ENCODE results near the gene RPRD2. TPM values are rescaled to one million over a fixed set of nuclear protein-coding genes. Genes with fewer than 3 reads are reported as not detected.

RPRD2 gene
- total and polyA plus RNA-seq, 2 experiments from 2014 or later, result 16.8 to 20.4 TPM

DNA sequence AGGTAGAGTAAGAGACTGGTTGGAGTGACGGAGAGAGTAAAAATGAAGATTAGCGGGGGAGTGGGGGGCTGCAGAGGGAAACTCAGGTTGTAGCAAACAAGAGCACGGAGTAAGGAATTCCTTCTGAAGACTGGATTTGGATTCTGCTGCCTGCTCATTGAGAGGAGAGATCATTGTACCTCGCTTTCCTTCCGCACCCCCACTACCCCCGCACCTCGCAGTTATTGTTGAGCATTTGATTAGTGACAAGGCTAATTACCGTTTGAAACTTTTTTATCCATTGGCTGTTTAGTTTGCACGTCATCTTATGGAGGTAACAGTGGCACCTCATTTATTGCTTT, 42.2 kb upstream of the RPRD2 start:
- H4K20me1 ChIP-seq (replicated peaks; ENCODE audit: insufficient read depth), result peaks cover 14% of the 10 kb centered on the region
- Mint-ChIP-seq H3K4me1 (0 out of 3 replicates have a peak, but pooled peaks cover 2% of the 10 kb centered on the region), H3K27ac (peak overlapping the region; percentile 95), H3K36me3 (ENCODE audit: low read depth) (peaks cover 29% of the 10 kb centered on the region), H3K9me3 (no peaks in the 10 kb centered on the region), H3K4me3 (peak overlapping the region; percentile 96), H3K27me3 (ENCODE audit: insufficient read depth, low read depth, poor library complexity) (peaks cover 6% of the 10 kb centered on the region)
- DNase-seq (ENCODE audit: low spot score) (no peak), ATAC-seq (no peak)
- peak overlapping the region; percentile 90 for H3K4me2 ChIP-seq
- peak overlapping the region; percentile 94 for H3K27ac ChIP-seq (ENCODE audit: low read depth)
- peaks cover 3% of the 10 kb centered on the region; the same call in 1 of the 2 replicates for H3F3A ChIP-seq (replicated peaks; ENCODE audit: low read depth)
- no peaks in the 10 kb centered on the region for H3K9me2 ChIP-seq (ENCODE audit: insufficient read depth)
- peak overlapping the region; percentile 80 for H3K4me3 ChIP-seq
- no peaks in the 10 kb centered on the region for H3K4me1 ChIP-seq (ENCODE audit: insufficient read depth)
- peaks cover 27% of the 10 kb centered on the region for H3K36me3 ChIP-seq (ENCODE audit: insufficient read depth)
- peak overlapping the region; percentile 79 for H2AFZ ChIP-seq
- no peaks in the 10 kb centered on the region for H3K27me3 ChIP-seq (ENCODE audit: insufficient read depth)
- H3K79me2 ChIP-seq (replicated peaks; ENCODE audit: insufficient read depth), result peaks cover 41% of the 10 kb centered on the region
- TF ChIP-seq EZH2phosphoT487 (IDR thresholded peaks at IDR 0.05; ENCODE audit: unreplicated experiment), result no peak
- TF ChIP-seq STAT1 (IDR thresholded peaks at IDR 0.05; ENCODE audit: unreplicated experiment), result no peak
- TF ChIP-seq POLR2AphosphoS5 (IDR thresholded peaks at IDR 0.05; ENCODE audit: low read depth), result no peak
- TF ChIP-seq, protein P1, sequence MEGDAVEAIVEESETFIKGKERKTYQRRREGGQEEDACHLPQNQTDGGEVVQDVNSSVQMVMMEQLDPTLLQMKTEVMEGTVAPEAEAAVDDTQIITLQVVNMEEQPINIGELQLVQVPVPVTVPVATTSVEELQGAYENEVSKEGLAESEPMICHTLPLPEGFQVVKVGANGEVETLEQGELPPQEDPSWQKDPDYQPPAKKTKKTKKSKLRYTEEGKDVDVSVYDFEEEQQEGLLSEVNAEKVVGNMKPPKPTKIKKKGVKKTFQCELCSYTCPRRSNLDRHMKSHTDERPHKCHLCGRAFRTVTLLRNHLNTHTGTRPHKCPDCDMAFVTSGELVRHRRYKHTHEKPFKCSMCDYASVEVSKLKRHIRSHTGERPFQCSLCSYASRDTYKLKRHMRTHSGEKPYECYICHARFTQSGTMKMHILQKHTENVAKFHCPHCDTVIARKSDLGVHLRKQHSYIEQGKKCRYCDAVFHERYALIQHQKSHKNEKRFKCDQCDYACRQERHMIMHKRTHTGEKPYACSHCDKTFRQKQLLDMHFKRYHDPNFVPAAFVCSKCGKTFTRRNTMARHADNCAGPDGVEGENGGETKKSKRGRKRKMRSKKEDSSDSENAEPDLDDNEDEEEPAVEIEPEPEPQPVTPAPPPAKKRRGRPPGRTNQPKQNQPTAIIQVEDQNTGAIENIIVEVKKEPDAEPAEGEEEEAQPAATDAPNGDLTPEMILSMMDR (conservative IDR thresholded peaks at IDR 0.05; ENCODE audit: low read depth in 2 of 2), result no peak
- TF ChIP-seq ZNF331 (CRISPR knock-in tag; IDR thresholded peaks at IDR 0.05; ENCODE audit: low read depth), result no peak
- TF ChIP-seq, protein P2, sequence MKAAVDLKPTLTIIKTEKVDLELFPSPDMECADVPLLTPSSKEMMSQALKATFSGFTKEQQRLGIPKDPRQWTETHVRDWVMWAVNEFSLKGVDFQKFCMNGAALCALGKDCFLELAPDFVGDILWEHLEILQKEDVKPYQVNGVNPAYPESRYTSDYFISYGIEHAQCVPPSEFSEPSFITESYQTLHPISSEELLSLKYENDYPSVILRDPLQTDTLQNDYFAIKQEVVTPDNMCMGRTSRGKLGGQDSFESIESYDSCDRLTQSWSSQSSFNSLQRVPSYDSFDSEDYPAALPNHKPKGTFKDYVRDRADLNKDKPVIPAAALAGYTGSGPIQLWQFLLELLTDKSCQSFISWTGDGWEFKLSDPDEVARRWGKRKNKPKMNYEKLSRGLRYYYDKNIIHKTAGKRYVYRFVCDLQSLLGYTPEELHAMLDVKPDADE (IDR thresholded peaks at IDR 0.05), result no peak
- TF ChIP-seq NANOG (IDR thresholded peaks at IDR 0.05; ENCODE audit: borderline replicate concordance), result no peak
- TF ChIP-seq, protein P3, sequence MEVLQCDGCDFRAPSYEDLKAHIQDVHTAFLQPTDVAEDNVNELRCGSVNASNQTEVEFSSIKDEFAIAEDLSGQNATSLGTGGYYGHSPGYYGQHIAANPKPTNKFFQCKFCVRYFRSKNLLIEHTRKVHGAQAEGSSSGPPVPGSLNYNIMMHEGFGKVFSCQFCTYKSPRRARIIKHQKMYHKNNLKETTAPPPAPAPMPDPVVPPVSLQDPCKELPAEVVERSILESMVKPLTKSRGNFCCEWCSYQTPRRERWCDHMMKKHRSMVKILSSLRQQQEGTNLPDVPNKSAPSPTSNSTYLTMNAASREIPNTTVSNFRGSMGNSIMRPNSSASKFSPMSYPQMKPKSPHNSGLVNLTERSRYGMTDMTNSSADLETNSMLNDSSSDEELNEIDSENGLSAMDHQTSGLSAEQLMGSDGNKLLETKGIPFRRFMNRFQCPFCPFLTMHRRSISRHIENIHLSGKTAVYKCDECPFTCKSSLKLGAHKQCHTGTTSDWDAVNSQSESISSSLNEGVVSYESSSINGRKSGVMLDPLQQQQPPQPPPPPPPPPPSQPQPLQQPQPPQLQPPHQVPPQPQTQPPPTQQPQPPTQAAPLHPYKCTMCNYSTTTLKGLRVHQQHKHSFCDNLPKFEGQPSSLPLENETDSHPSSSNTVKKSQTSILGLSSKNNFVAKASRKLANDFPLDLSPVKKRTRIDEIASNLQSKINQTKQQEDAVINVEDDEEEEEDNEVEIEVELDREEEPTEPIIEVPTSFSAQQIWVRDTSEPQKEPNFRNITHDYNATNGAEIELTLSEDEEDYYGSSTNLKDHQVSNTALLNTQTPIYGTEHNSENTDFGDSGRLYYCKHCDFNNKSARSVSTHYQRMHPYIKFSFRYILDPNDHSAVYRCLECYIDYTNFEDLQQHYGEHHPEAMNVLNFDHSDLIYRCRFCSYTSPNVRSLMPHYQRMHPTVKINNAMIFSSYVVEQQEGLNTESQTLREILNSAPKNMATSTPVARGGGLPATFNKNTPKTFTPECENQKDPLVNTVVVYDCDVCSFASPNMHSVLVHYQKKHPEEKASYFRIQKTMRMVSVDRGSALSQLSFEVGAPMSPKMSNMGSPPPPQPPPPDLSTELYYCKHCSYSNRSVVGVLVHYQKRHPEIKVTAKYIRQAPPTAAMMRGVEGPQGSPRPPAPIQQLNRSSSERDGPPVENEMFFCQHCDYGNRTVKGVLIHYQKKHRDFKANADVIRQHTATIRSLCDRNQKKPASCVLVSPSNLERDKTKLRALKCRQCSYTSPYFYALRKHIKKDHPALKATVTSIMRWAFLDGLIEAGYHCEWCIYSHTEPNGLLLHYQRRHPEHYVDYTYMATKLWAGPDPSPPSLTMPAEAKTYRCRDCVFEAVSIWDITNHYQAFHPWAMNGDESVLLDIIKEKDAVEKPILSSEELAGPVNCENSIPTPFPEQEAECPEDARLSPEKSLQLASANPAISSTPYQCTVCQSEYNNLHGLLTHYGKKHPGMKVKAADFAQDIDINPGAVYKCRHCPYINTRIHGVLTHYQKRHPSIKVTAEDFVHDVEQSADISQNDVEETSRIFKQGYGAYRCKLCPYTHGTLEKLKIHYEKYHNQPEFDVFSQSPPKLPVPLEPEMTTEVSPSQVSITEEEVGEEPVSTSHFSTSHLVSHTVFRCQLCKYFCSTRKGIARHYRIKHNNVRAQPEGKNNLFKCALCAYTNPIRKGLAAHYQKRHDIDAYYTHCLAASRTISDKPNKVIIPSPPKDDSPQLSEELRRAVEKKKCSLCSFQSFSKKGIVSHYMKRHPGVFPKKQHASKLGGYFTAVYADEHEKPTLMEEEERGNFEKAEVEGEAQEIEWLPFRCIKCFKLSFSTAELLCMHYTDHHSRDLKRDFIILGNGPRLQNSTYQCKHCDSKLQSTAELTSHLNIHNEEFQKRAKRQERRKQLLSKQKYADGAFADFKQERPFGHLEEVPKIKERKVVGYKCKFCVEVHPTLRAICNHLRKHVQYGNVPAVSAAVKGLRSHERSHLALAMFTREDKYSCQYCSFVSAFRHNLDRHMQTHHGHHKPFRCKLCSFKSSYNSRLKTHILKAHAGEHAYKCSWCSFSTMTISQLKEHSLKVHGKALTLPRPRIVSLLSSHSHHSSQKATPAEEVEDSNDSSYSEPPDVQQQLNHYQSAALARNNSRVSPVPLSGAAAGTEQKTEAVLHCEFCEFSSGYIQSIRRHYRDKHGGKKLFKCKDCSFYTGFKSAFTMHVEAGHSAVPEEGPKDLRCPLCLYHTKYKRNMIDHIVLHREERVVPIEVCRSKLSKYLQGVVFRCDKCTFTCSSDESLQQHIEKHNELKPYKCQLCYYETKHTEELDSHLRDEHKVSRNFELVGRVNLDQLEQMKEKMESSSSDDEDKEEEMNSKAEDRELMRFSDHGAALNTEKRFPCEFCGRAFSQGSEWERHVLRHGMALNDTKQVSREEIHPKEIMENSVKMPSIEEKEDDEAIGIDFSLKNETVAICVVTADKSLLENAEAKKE (CRISPR knock-in tag; IDR thresholded peaks at IDR 0.05), result no peak
- TF ChIP-seq CREB1 (CRISPR knock-in tag; IDR thresholded peaks at IDR 0.05; ENCODE audit: low read depth), result no peak
- TF ChIP-seq EZH2 (IDR thresholded peaks at IDR 0.05; ENCODE audit: low read depth, unreplicated experiment), result no peak
- TF ChIP-seq JUNB (IDR thresholded peaks at IDR 0.05; ENCODE audit: unreplicated experiment), result no peak
- no peak for TF ChIP-seq ZNF114 (CRISPR knock-in tag; IDR thresholded peaks at IDR 0.05)
- TF ChIP-seq, protein P4, sequence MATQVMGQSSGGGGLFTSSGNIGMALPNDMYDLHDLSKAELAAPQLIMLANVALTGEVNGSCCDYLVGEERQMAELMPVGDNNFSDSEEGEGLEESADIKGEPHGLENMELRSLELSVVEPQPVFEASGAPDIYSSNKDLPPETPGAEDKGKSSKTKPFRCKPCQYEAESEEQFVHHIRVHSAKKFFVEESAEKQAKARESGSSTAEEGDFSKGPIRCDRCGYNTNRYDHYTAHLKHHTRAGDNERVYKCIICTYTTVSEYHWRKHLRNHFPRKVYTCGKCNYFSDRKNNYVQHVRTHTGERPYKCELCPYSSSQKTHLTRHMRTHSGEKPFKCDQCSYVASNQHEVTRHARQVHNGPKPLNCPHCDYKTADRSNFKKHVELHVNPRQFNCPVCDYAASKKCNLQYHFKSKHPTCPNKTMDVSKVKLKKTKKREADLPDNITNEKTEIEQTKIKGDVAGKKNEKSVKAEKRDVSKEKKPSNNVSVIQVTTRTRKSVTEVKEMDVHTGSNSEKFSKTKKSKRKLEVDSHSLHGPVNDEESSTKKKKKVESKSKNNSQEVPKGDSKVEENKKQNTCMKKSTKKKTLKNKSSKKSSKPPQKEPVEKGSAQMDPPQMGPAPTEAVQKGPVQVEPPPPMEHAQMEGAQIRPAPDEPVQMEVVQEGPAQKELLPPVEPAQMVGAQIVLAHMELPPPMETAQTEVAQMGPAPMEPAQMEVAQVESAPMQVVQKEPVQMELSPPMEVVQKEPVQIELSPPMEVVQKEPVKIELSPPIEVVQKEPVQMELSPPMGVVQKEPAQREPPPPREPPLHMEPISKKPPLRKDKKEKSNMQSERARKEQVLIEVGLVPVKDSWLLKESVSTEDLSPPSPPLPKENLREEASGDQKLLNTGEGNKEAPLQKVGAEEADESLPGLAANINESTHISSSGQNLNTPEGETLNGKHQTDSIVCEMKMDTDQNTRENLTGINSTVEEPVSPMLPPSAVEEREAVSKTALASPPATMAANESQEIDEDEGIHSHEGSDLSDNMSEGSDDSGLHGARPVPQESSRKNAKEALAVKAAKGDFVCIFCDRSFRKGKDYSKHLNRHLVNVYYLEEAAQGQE (IDR thresholded peaks at IDR 0.05; ENCODE audit: unreplicated experiment), result no peak
